Activated naive CD8-positive, alpha-beta T cell (primary cell): ENCODE results near the gene FLVCR2.

Experiments used
- H3K27ac Mint-ChIP-seq: one replicate; pipeline ENCODE4 v1.8.0; 2021; ENCODE audit warnings: mixed read lengths
- H3K27me3 Mint-ChIP-seq: one replicate; pipeline ENCODE4 v1.8.0; 2021; ENCODE audit warnings: mixed read lengths
- H3K36me3 Mint-ChIP-seq: one replicate; pipeline ENCODE4 v1.8.0; 2021; ENCODE audit warnings: mixed read lengths
- H3K4me1 Mint-ChIP-seq: one replicate; pipeline ENCODE4 v1.8.0; 2021; ENCODE audit warnings: low read depth, mixed read lengths
- H3K4me3 Mint-ChIP-seq: one replicate; pipeline ENCODE4 v1.8.0; 2021; ENCODE audit warnings: mild to moderate bottlenecking, mixed read lengths
- H3K9me3 Mint-ChIP-seq: one replicate; pipeline ENCODE4 v1.8.0; 2021; ENCODE audit warnings: low read depth, mixed read lengths

FLVCR2 gene

GRCh38 chr14:75547552-75548250, 30.7 kb upstream of the FLVCR2 start:
- peaks cover 27% of the 10 kb centered on the region for H3K4me1 Mint-ChIP-seq
- H3K36me3 Mint-ChIP-seq: peaks cover 4% of the 10 kb centered on the region
- no peak overlapping the region for H3K4me3 Mint-ChIP-seq
- peak overlapping the region; percentile 58 for H3K27ac Mint-ChIP-seq
- no peaks in the 10 kb centered on the region for H3K9me3 Mint-ChIP-seq
- H3K27me3 Mint-ChIP-seq: no peaks in the 10 kb centered on the region

- Mint-ChIP-seq H3K36me3 (peaks cover 4% of the 10 kb centered on the region), H3K27me3 (no peaks in the 10 kb centered on the region), H3K9me3 (no peaks in the 10 kb centered on the region), H3K4me1 (peaks cover 20% of the 10 kb centered on the region), H3K27ac (peak overlapping the region; percentile 58), H3K4me3 (no peak overlapping the region)
Measured at GRCh38 chr14:75548544-75548943, 29.9 kb upstream of the FLVCR2 start.

- peaks cover 16% of the 10 kb centered on the region for H3K4me1 Mint-ChIP-seq
- no peak overlapping the region for H3K4me3 Mint-ChIP-seq
- H3K27ac Mint-ChIP-seq: peak overlapping the region; percentile 72
- no peaks in the 10 kb centered on the region for H3K9me3 Mint-ChIP-seq
- H3K27me3 Mint-ChIP-seq: no peaks in the 10 kb centered on the region
- peaks cover 4% of the 10 kb centered on the region for H3K36me3 Mint-ChIP-seq
Measured at GRCh38 chr14:75549169-75549568, 29.3 kb upstream of the FLVCR2 start.

GRCh38 chr14:75551021-75551420, 27.4 kb upstream of the FLVCR2 start:
- Mint-ChIP-seq H3K27me3 (no peaks in the 10 kb centered on the region), H3K9me3 (no peaks in the 10 kb centered on the region), H3K27ac (no peak overlapping the region), H3K36me3 (peaks cover 9% of the 10 kb centered on the region), H3K4me1 (peaks cover 12% of the 10 kb centered on the region), H3K4me3 (no peak overlapping the region)

GRCh38 chr14:75553157-75553556, 25.3 kb upstream of the FLVCR2 start:
- H3K27ac Mint-ChIP-seq: no peak overlapping the region
- no peak overlapping the region for H3K4me3 Mint-ChIP-seq
- no peaks in the 10 kb centered on the region for H3K27me3 Mint-ChIP-seq
- peaks cover 15% of the 10 kb centered on the region for H3K36me3 Mint-ChIP-seq
- H3K9me3 Mint-ChIP-seq: no peaks in the 10 kb centered on the region
- peaks cover 9% of the 10 kb centered on the region for H3K4me1 Mint-ChIP-seq

GRCh38 chr14:75553761-75554364, 24.6 kb upstream of the FLVCR2 start:
- H3K4me3 Mint-ChIP-seq: no peak overlapping the region
- H3K36me3 Mint-ChIP-seq: peaks cover 13% of the 10 kb centered on the region
- H3K4me1 Mint-ChIP-seq: peaks cover 6% of the 10 kb centered on the region
- no peaks in the 10 kb centered on the region for H3K27me3 Mint-ChIP-seq
- H3K9me3 Mint-ChIP-seq: no peaks in the 10 kb centered on the region
- H3K27ac Mint-ChIP-seq: no peak overlapping the region

GRCh38 chr14:75554482-75554881, 23.9 kb upstream of the FLVCR2 start:
- H3K4me1 Mint-ChIP-seq: peaks cover 6% of the 10 kb centered on the region
- H3K27ac Mint-ChIP-seq: no peak overlapping the region
- no peaks in the 10 kb centered on the region for H3K27me3 Mint-ChIP-seq
- H3K36me3 Mint-ChIP-seq: peaks cover 13% of the 10 kb centered on the region
- H3K9me3 Mint-ChIP-seq: no peaks in the 10 kb centered on the region
- no peak overlapping the region for H3K4me3 Mint-ChIP-seq

GRCh38 chr14:75558440-75558839, 20.0 kb upstream of the FLVCR2 start:
- peak overlapping the region; percentile 54 for H3K27ac Mint-ChIP-seq
- no peaks in the 10 kb centered on the region for H3K27me3 Mint-ChIP-seq
- H3K4me1 Mint-ChIP-seq: peaks cover 35% of the 10 kb centered on the region
- H3K4me3 Mint-ChIP-seq: no peak overlapping the region
- no peaks in the 10 kb centered on the region for H3K9me3 Mint-ChIP-seq
- H3K36me3 Mint-ChIP-seq: peaks cover 13% of the 10 kb centered on the region

GRCh38 chr14:75559045-75559444, 19.4 kb upstream of the FLVCR2 start:
- H3K36me3 Mint-ChIP-seq: peaks cover 13% of the 10 kb centered on the region
- H3K4me3 Mint-ChIP-seq: no peak overlapping the region
- peaks cover 35% of the 10 kb centered on the region for H3K4me1 Mint-ChIP-seq
- H3K9me3 Mint-ChIP-seq: no peaks in the 10 kb centered on the region
- no peaks in the 10 kb centered on the region for H3K27me3 Mint-ChIP-seq
- H3K27ac Mint-ChIP-seq: peak overlapping the region; percentile 95

GRCh38 chr14:75559451-75560222, 18.8 kb upstream of the FLVCR2 start:
- peak overlapping the region; percentile 53 for H3K4me3 Mint-ChIP-seq
- peaks cover 9% of the 10 kb centered on the region for H3K36me3 Mint-ChIP-seq
- H3K27me3 Mint-ChIP-seq: no peaks in the 10 kb centered on the region
- peaks cover 38% of the 10 kb centered on the region for H3K4me1 Mint-ChIP-seq
- peak overlapping the region; percentile 95 for H3K27ac Mint-ChIP-seq
- no peaks in the 10 kb centered on the region for H3K9me3 Mint-ChIP-seq

- Mint-ChIP-seq H3K9me3 (no peaks in the 10 kb centered on the region), H3K4me3 (peak overlapping the region; percentile 49), H3K27me3 (no peaks in the 10 kb centered on the region), H3K36me3 (peaks cover 8% of the 10 kb centered on the region), H3K4me1 (peaks cover 50% of the 10 kb centered on the region), H3K27ac (peak overlapping the region; percentile 91)
Measured at GRCh38 chr14:75561013-75561432, 17.4 kb upstream of the FLVCR2 start.

GRCh38 chr14:75562089-75562488, 16.3 kb upstream of the FLVCR2 start:
- H3K27ac Mint-ChIP-seq: peak overlapping the region; percentile 91
- H3K4me1 Mint-ChIP-seq: peaks cover 60% of the 10 kb centered on the region
- H3K36me3 Mint-ChIP-seq: peaks cover 2% of the 10 kb centered on the region

GRCh38 chr14:75562489-75562888, 15.9 kb upstream of the FLVCR2 start:
- Mint-ChIP-seq H3K27ac (peak overlapping the region; percentile 91), H3K36me3 (no peaks in the 10 kb centered on the region), H3K4me1 (peaks cover 60% of the 10 kb centered on the region), H3K27me3 (no peaks in the 10 kb centered on the region), H3K9me3 (no peaks in the 10 kb centered on the region), H3K4me3 (peak overlapping the region; percentile 49)

More at GRCh38 chr14:75562089-75562488, 16.3 kb upstream of the FLVCR2 start:
- Mint-ChIP-seq H3K4me3 (peak overlapping the region; percentile 49), H3K9me3 (no peaks in the 10 kb centered on the region), H3K27me3 (no peaks in the 10 kb centered on the region)

- Mint-ChIP-seq H3K36me3 (no peaks in the 10 kb centered on the region), H3K4me1 (peaks cover 71% of the 10 kb centered on the region), H3K9me3 (no peaks in the 10 kb centered on the region), H3K4me3 (no peak overlapping the region), H3K27me3 (no peaks in the 10 kb centered on the region), H3K27ac (peak overlapping the region; percentile 50)
Measured at GRCh38 chr14:75563931-75564330, 14.5 kb upstream of the FLVCR2 start.

GRCh38 chr14:75565056-75565455, 13.4 kb upstream of the FLVCR2 start:
- peak overlapping the region; percentile 97 for H3K27ac Mint-ChIP-seq
- H3K27me3 Mint-ChIP-seq: no peaks in the 10 kb centered on the region
- no peaks in the 10 kb centered on the region for H3K9me3 Mint-ChIP-seq
- no peak overlapping the region for H3K4me3 Mint-ChIP-seq
- H3K36me3 Mint-ChIP-seq: no peaks in the 10 kb centered on the region
- peaks cover 67% of the 10 kb centered on the region for H3K4me1 Mint-ChIP-seq
